Panc1 (cell line): ENCODE data around the gene IL1RAPL1.
"Not testable (repeated sequence)": the region's sequence is repeated elsewhere in the genome, so short reads cannot be mapped to it uniquely, and the experiment has no call there.

ENCODE experiments used
- POLR2AphosphoS5 ChIP-seq: IDR thresholded peaks from 2 replicates; pipeline ENCODE4 v1.6.1; 2012; ENCODE audit warnings: mild to moderate bottlenecking, low read depth, low read length, moderate library complexity
- TCF7L2 ChIP-seq: IDR thresholded peaks from 2 replicates; pipeline ENCODE4 v1.6.1; 2011; ENCODE audit warnings: mild to moderate bottlenecking, low read depth, low read length, inconsistent platforms
- TF ChIP-seq, protein P1 (sequence below): fragments of 450-650 bp; IDR thresholded peaks from 2 replicates; pipeline ENCODE4 v1.5.1; 2017; ENCODE audit warnings: mild to moderate bottlenecking
- TF ChIP-seq, protein P2 (sequence below), 2 experiments: IDR thresholded peaks; 2 replicates each; pipeline ENCODE4 v1.6.1; 2011 to 2012; ENCODE audit warnings: low read depth in 2 of 2, control low read depth in 1 of 2, low read length in 1 of 2, mild to moderate bottlenecking in 1 of 2, moderate library complexity in 1 of 2; ENCODE audit not compliant: insufficient read depth in 1 of 2

GRCh38 chrX:28766561-28766960 lies 179.3 kb downstream of the IL1RAPL1 start:
- TF ChIP-seq, protein P1, sequence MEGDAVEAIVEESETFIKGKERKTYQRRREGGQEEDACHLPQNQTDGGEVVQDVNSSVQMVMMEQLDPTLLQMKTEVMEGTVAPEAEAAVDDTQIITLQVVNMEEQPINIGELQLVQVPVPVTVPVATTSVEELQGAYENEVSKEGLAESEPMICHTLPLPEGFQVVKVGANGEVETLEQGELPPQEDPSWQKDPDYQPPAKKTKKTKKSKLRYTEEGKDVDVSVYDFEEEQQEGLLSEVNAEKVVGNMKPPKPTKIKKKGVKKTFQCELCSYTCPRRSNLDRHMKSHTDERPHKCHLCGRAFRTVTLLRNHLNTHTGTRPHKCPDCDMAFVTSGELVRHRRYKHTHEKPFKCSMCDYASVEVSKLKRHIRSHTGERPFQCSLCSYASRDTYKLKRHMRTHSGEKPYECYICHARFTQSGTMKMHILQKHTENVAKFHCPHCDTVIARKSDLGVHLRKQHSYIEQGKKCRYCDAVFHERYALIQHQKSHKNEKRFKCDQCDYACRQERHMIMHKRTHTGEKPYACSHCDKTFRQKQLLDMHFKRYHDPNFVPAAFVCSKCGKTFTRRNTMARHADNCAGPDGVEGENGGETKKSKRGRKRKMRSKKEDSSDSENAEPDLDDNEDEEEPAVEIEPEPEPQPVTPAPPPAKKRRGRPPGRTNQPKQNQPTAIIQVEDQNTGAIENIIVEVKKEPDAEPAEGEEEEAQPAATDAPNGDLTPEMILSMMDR = not testable (repeated sequence)
- TF ChIP-seq, protein P2, sequence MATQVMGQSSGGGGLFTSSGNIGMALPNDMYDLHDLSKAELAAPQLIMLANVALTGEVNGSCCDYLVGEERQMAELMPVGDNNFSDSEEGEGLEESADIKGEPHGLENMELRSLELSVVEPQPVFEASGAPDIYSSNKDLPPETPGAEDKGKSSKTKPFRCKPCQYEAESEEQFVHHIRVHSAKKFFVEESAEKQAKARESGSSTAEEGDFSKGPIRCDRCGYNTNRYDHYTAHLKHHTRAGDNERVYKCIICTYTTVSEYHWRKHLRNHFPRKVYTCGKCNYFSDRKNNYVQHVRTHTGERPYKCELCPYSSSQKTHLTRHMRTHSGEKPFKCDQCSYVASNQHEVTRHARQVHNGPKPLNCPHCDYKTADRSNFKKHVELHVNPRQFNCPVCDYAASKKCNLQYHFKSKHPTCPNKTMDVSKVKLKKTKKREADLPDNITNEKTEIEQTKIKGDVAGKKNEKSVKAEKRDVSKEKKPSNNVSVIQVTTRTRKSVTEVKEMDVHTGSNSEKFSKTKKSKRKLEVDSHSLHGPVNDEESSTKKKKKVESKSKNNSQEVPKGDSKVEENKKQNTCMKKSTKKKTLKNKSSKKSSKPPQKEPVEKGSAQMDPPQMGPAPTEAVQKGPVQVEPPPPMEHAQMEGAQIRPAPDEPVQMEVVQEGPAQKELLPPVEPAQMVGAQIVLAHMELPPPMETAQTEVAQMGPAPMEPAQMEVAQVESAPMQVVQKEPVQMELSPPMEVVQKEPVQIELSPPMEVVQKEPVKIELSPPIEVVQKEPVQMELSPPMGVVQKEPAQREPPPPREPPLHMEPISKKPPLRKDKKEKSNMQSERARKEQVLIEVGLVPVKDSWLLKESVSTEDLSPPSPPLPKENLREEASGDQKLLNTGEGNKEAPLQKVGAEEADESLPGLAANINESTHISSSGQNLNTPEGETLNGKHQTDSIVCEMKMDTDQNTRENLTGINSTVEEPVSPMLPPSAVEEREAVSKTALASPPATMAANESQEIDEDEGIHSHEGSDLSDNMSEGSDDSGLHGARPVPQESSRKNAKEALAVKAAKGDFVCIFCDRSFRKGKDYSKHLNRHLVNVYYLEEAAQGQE (IDR thresholded peaks at IDR 0.05; ENCODE audit: insufficient read depth in 1 of 2, low read depth in 2 of 2, low read length in 1 of 2) = not testable (repeated sequence)
- not testable (repeated sequence) for TF ChIP-seq TCF7L2, POLR2AphosphoS5
